Upper lobe of right lung (tissue), 1 donor: Measurements from ENCODE around the gene TNFRSF11A. TPM values are rescaled to one million over a fixed set of nuclear protein-coding genes. Genes with fewer than 3 reads are reported as not detected.

Experiments
- ATAC-seq: fragments of 200-7000 bp; cut with Tn5 transposase; one replicate; pipeline ENCODE4 v1.9.1; 2020; ENCODE audit warnings: mild to moderate bottlenecking, moderate library complexity
- DNase-seq: peaks from one replicate; pipeline ENCODE4 v3.0.0-alpha.2; 2020
- H3K27ac ChIP-seq: fragments of 200-600 bp; one replicate; pipeline ENCODE4 v1.8.0; 2022
- H3K27me3 ChIP-seq: fragments of 200-600 bp; one replicate; pipeline ENCODE4 v1.8.0; 2022; ENCODE audit warnings: mild to moderate bottlenecking
- H3K36me3 ChIP-seq: fragments of 200-600 bp; one replicate; pipeline ENCODE4 v1.8.0; 2022
- H3K4me1 ChIP-seq: fragments of 200-600 bp; one replicate; pipeline ENCODE4 v1.8.0; 2022
- H3K4me3 ChIP-seq: fragments of 200-600 bp; one replicate; pipeline ENCODE4 v1.8.0; 2022; ENCODE audit warnings: mild to moderate bottlenecking
- H3K9me3 ChIP-seq: fragments of 200-600 bp; one replicate; pipeline ENCODE4 v1.8.0; 2022
- CTCF ChIP-seq: fragments of 200-600 bp; IDR thresholded peaks from one replicate; pipeline ENCODE4 v1.8.0; 2022; ENCODE audit warnings: antibody characterized with exemption
- intact Hi-C: fragments of 100-400 bp; cut with DNase I; formaldehyde crosslinking; loops from one replicate; pipeline ENCODE4 v1.11.0; 2022
- total RNA-seq: library from RNA; stranded (reverse); fragmentation: NEBNext Ultra II Directional; extraction: Animal tissue kit (Norgen Biotek cat#: 25700); gene quantifications from one replicate; pipeline ENCODE4 v1.2.1, GENCODE V29; 2021
- donor health status: DM: no; HTN: yes; CAD: no; lungs with severe emphysema.

TNFRSF11A gene
- total RNA-seq, 1 donor from 2014 or later = 2.5 TPM

- no peaks in the 10 kb centered on the region for H3K36me3 ChIP-seq
- no peak overlapping the region for H3K27ac ChIP-seq
- no peaks in the 10 kb centered on the region for H3K27me3 ChIP-seq
- H3K4me1 ChIP-seq = no peaks in the 10 kb centered on the region
- no peak overlapping the region for H3K4me3 ChIP-seq
- ATAC-seq = no peak
- no peak for TF ChIP-seq CTCF
- no peak for DNase-seq
- intact Hi-C loops = no loop called here
- no peaks in the 10 kb centered on the region for H3K9me3 ChIP-seq
Observed at GRCh38 chr18:62361288-62361687, 36.2 kb downstream of the TNFRSF11A start.

- Histone ChIP-seq H3K9me3 (no peaks in the 10 kb centered on the region), H3K27ac (no peak overlapping the region), H3K4me1 (no peaks in the 10 kb centered on the region), H3K27me3 (no peaks in the 10 kb centered on the region), H3K4me3 (no peak overlapping the region), H3K36me3 (no peaks in the 10 kb centered on the region)
- DNase-seq (no peak), ATAC-seq (no peak)
- TF ChIP-seq CTCF = no peak
- intact Hi-C loops = no loop called here
Observed at GRCh38 chr18:62364558-62364957, 39.4 kb downstream of the TNFRSF11A start.

GRCh38 chr18:62365420-62365819 lies 40.3 kb downstream of the TNFRSF11A start:
- no peaks in the 10 kb centered on the region for H3K4me1 ChIP-seq
- no peaks in the 10 kb centered on the region for H3K9me3 ChIP-seq
- H3K36me3 ChIP-seq = no peaks in the 10 kb centered on the region
- no peak overlapping the region for H3K4me3 ChIP-seq
- no peak for ATAC-seq
- H3K27me3 ChIP-seq = no peaks in the 10 kb centered on the region
- DNase-seq = no peak
- intact Hi-C loops = no loop called here
- no peak overlapping the region for H3K27ac ChIP-seq
- TF ChIP-seq CTCF = no peak

- Histone ChIP-seq H3K27ac (no peak overlapping the region), H3K9me3 (no peaks in the 10 kb centered on the region)
- intact Hi-C loops = no loop called here
Observed at GRCh38 chr18:62366992-62367391, 41.9 kb downstream of the TNFRSF11A start.

GRCh38 chr18:62368100-62368499 lies 43.0 kb downstream of the TNFRSF11A start:
- no peak overlapping the region for H3K4me3 ChIP-seq
- no peak for TF ChIP-seq CTCF
- H3K4me1 ChIP-seq = no peaks in the 10 kb centered on the region
- no peaks in the 10 kb centered on the region for H3K9me3 ChIP-seq
- no peak overlapping the region for H3K27ac ChIP-seq
- no peak for ATAC-seq
- no peaks in the 10 kb centered on the region for H3K27me3 ChIP-seq
- H3K36me3 ChIP-seq = no peaks in the 10 kb centered on the region
- DNase-seq = no peak
- intact Hi-C loops = no loop called here

More at GRCh38 chr18:62366992-62367391, 41.9 kb downstream of the TNFRSF11A start:
- no peak for ATAC-seq
- no peaks in the 10 kb centered on the region for H3K36me3 ChIP-seq
- TF ChIP-seq CTCF = no peak
- no peaks in the 10 kb centered on the region for H3K27me3 ChIP-seq
- H3K4me1 ChIP-seq = no peaks in the 10 kb centered on the region
- no peak for DNase-seq
- H3K4me3 ChIP-seq = no peak overlapping the region

- Histone ChIP-seq H3K36me3 (no peaks in the 10 kb centered on the region), H3K4me3 (no peak overlapping the region), H3K9me3 (no peaks in the 10 kb centered on the region), H3K27me3 (no peaks in the 10 kb centered on the region), H3K27ac (no peak overlapping the region), H3K4me1 (no peaks in the 10 kb centered on the region)
- no peak for DNase-seq
- peak; percentile 13 for ATAC-seq
- no peak for TF ChIP-seq CTCF
- intact Hi-C loops = no loop called here
Observed at GRCh38 chr18:62369129-62369644, 44.1 kb downstream of the TNFRSF11A start.
